ENCODE measurements around the gene CARS1.

- TF ChIP-seq CTCF (IDR thresholded peaks at IDR 0.05 in 4 of 5, conservative IDR thresholded peaks at IDR 0.05 in 1 of 5) = no peak
- no peak for TF ChIP-seq POLR2A (IDR thresholded peaks at IDR 0.05)
These were observed 59.0 kb downstream of the CARS1 start for GRCh38 chr11:2998073-2998850.

All from gastrocnemius medialis (tissue), 4 donors.